ENCODE results near the gene MAP1A. TPM values are rescaled to one million over a fixed set of nuclear protein-coding genes. Genes with fewer than 3 reads are reported as not detected.

MAP1A gene
- total RNA-seq, 1 donor from 2014 or later: 1.7 TPM

Other genes starting within 250 kb of the MAP1A start
- gene TGM7, start 215.4 kb upstream of the MAP1A start, total RNA-seq: not detected in 2 replicates
- 3.1 and 7.6 TPM in 2 replicates for gene LCMT2, start 187.0 kb upstream of the MAP1A start, total RNA-seq
- gene ZSCAN29, start 146.6 kb upstream of the MAP1A start, total RNA-seq: 15.6 and 29.1 TPM in 2 replicates
- gene TUBGCP4, start 146.5 kb upstream of the MAP1A start, total RNA-seq: 12.7 and 15.2 TPM in 2 replicates
- gene TP53BP1, start 24.5 kb upstream of the MAP1A start, total RNA-seq: 17.5 and 28.8 TPM in 2 replicates
- 5.9 and 6.7 TPM in 2 replicates for gene PPIP5K1, start 72.6 kb downstream of the MAP1A start, total RNA-seq
- gene CKMT1B, start 76.4 kb downstream of the MAP1A start, total RNA-seq: 2.9 and 4.3 TPM in 2 replicates
- gene STRC, start 101.2 kb downstream of the MAP1A start, total RNA-seq: 0.07 and 0.17 TPM in 2 replicates
- 0.07 and 0.17 TPM in 2 replicates for gene CATSPER2, start 131.2 kb downstream of the MAP1A start, total RNA-seq
- gene CKMT1A, start 176.3 kb downstream of the MAP1A start, total RNA-seq: 4.0 and 8.1 TPM in 2 replicates
- 216 and 243 TPM in 2 replicates for gene PDIA3, start 228.8 kb downstream of the MAP1A start, total RNA-seq

All from epithelial cell of proximal tubule (primary cell).